D341Med (cell line): ENCODE results near the gene IQCF5.
"Not testable (repeated sequence)": the region's sequence is repeated elsewhere in the genome, so short reads cannot be mapped to it uniquely, and the experiment has no call there.

Experiments
- DNase-seq: peaks from one replicate; pipeline ENCODE4 v3.0.0; 2012; ENCODE audit warnings: low spot score

The IQCF5 gene

GRCh38 chr3:51875501-51875900, at the start of gene IQCF5:
IQCF5 (minus strand) TSS chr3:51875601; CDS start chr3:51875531, 70 bp downstream.
- no peak for DNase-seq

- no peak for DNase-seq
These were observed 45.7 kb upstream of the IQCF5 start for GRCh38 chr3:51921081-51921578.

- no peak for DNase-seq
These were observed 41.0 kb upstream of the IQCF5 start for GRCh38 chr3:51916418-51916817.

- DNase-seq = no peak
These were observed 32.6 kb upstream of the IQCF5 start for GRCh38 chr3:51908026-51908425.

GRCh38 chr3:51904034-51904823, 28.8 kb upstream of the IQCF5 start:
- no peak for DNase-seq

GRCh38 chr3:51902361-51902760, 27.0 kb upstream of the IQCF5 start:
- not testable (repeated sequence) for DNase-seq

GRCh38 chr3:51900043-51900442, 24.6 kb upstream of the IQCF5 start:
- not testable (repeated sequence) for DNase-seq

- no peak for DNase-seq
These were observed 22.0 kb upstream of the IQCF5 start for GRCh38 chr3:51897391-51897790.

GRCh38 chr3:51896607-51897305, 21.4 kb upstream of the IQCF5 start:
- DNase-seq = no peak

GRCh38 chr3:51894939-51895338, 19.5 kb upstream of the IQCF5 start:
- DNase-seq = no peak

- no peak for DNase-seq
These were observed 19.0 kb upstream of the IQCF5 start for GRCh38 chr3:51894391-51894790.

- DNase-seq = no peak
These were observed 16.0 kb upstream of the IQCF5 start for GRCh38 chr3:51891242-51892039.

GRCh38 chr3:51888463-51889105, 13.2 kb upstream of the IQCF5 start:
- DNase-seq = no peak

GRCh38 chr3:51887620-51888019, 12.2 kb upstream of the IQCF5 start:
- DNase-seq = no peak

- no peak for DNase-seq
These were observed 11.0 kb upstream of the IQCF5 start for GRCh38 chr3:51886447-51886846.

- DNase-seq = no peak
These were observed 4.5 kb upstream of the IQCF5 start for GRCh38 chr3:51879937-51880336.

GRCh38 chr3:51876186-51876585, 785 bp upstream of the IQCF5 start:
- DNase-seq = no peak

- no peak for DNase-seq
These were observed 512 bp downstream of the IQCF5 start for GRCh38 chr3:51874889-51875288.

GRCh38 chr3:51874411-51874810, 990 bp downstream of the IQCF5 start:
- no peak for DNase-seq

- no peak for DNase-seq
These were observed 1.5 kb downstream of the IQCF5 start for GRCh38 chr3:51873876-51874275.

GRCh38 chr3:51873253-51873766, 2.1 kb downstream of the IQCF5 start:
- DNase-seq = no peak

GRCh38 chr3:51869304-51869703, 6.1 kb downstream of the IQCF5 start:
- no peak for DNase-seq
